Hindlimb muscle (tissue), 1 donor: ENCODE data around the gene TRRAP. TPM values are rescaled to one million over a fixed set of nuclear protein-coding genes. Genes with fewer than 3 reads are reported as not detected.
"Not testable (repeated sequence)": the region's sequence is repeated elsewhere in the genome, so short reads cannot be mapped to it uniquely, and the experiment has no call there.

Experiments
- DNase-seq: peaks from one replicate; pipeline ENCODE4 v3.0.0-alpha.2; 2013
- polyA plus RNA-seq: library from polyadenylated mRNA; unstranded; fragments of 120-200 nt; gene quantifications from one replicate; pipeline ENCODE4 v1.2.1, GENCODE V29; 2013; ENCODE audit not compliant: insufficient read length

TRRAP gene
- polyA plus RNA-seq: 28.1 TPM

GRCh38 chr7:98878365-98879197 is at the start of gene TRRAP:
Gene TRRAP, plus strand, starts transcription at chr7:98878532. Its CDS starts 2,619 bp downstream, at chr7:98881151.
- peak; percentile 83 for DNase-seq

GRCh38 chr7:98830972-98831548 is 47.3 kb upstream of the TRRAP start:
- no peak for DNase-seq

GRCh38 chr7:98831641-98832221 is 46.6 kb upstream of the TRRAP start:
- no peak for DNase-seq

- DNase-seq: no peak
Measured at GRCh38 chr7:98833022-98833421, 45.3 kb upstream of the TRRAP start.

- DNase-seq: no peak
Measured at GRCh38 chr7:98834949-98835348, 43.4 kb upstream of the TRRAP start.

GRCh38 chr7:98836811-98837629 is 41.3 kb upstream of the TRRAP start:
- no peak for DNase-seq

GRCh38 chr7:98837630-98837972 is 40.7 kb upstream of the TRRAP start:
- no peak for DNase-seq

- no peak for DNase-seq
Measured at GRCh38 chr7:98840096-98840495, 38.2 kb upstream of the TRRAP start.

- DNase-seq: no peak
Measured at GRCh38 chr7:98840722-98841121, 37.6 kb upstream of the TRRAP start.

GRCh38 chr7:98841179-98841997 is 36.9 kb upstream of the TRRAP start:
- peak; percentile 41 for DNase-seq

GRCh38 chr7:98842552-98842951 is 35.8 kb upstream of the TRRAP start:
- not testable (repeated sequence) for DNase-seq

- DNase-seq: no peak
Measured at GRCh38 chr7:98848918-98849317, 29.4 kb upstream of the TRRAP start.

- no peak for DNase-seq
Measured at GRCh38 chr7:98852826-98853225, 25.5 kb upstream of the TRRAP start.

- DNase-seq: no peak
Measured at GRCh38 chr7:98855610-98856422, 22.5 kb upstream of the TRRAP start.

- DNase-seq: no peak
Measured at GRCh38 chr7:98860071-98860470, 18.3 kb upstream of the TRRAP start.

- DNase-seq: no peak
Measured at GRCh38 chr7:98862203-98862602, 16.1 kb upstream of the TRRAP start.

GRCh38 chr7:98862716-98863420 is 15.5 kb upstream of the TRRAP start:
- DNase-seq: no peak

- DNase-seq: no peak
Measured at GRCh38 chr7:98863601-98864000, 14.7 kb upstream of the TRRAP start.

GRCh38 chr7:98864731-98865453 is 13.4 kb upstream of the TRRAP start:
- DNase-seq: no peak

GRCh38 chr7:98866351-98866750 is 12.0 kb upstream of the TRRAP start:
- DNase-seq: no peak
